ENCODE data around the gene PSRC1.

Gene PSRC1

GRCh38 chr1:109304226-109304920 lies 21.4 kb upstream of the PSRC1 start:
- DNase-seq (ENCODE audit: extremely low read depth, low read depth): no peak
- TF ChIP-seq CTCF (IDR thresholded peaks at IDR 0.05; ENCODE audit: low read depth, low read length): no peak

- TF ChIP-seq CTCF (IDR thresholded peaks at IDR 0.05; ENCODE audit: low read depth, low read length): no peak
- DNase-seq (ENCODE audit: extremely low read depth, low read depth): no peak
Observed at GRCh38 chr1:109301874-109302273, 18.9 kb upstream of the PSRC1 start.

GRCh38 chr1:109300650-109301151 lies 17.8 kb upstream of the PSRC1 start:
- no peak for TF ChIP-seq CTCF (IDR thresholded peaks at IDR 0.05; ENCODE audit: low read depth, low read length)
- no peak for DNase-seq (ENCODE audit: extremely low read depth, low read depth)

- no peak for DNase-seq (ENCODE audit: extremely low read depth, low read depth)
- TF ChIP-seq CTCF (IDR thresholded peaks at IDR 0.05; ENCODE audit: low read depth, low read length): no peak
Observed at GRCh38 chr1:109299558-109300343, 16.8 kb upstream of the PSRC1 start.

- no peak for TF ChIP-seq CTCF (IDR thresholded peaks at IDR 0.05; ENCODE audit: low read depth, low read length)
- peak; percentile 34 for DNase-seq (ENCODE audit: extremely low read depth, low read depth)
Observed at GRCh38 chr1:109298666-109299557, 16.0 kb upstream of the PSRC1 start.

- no peak for TF ChIP-seq CTCF (IDR thresholded peaks at IDR 0.05; ENCODE audit: low read depth, low read length)
- no peak for DNase-seq (ENCODE audit: extremely low read depth, low read depth)
Observed at GRCh38 chr1:109296782-109297181, 13.8 kb upstream of the PSRC1 start.
